CD14-positive monocyte (primary cell): ENCODE measurements around the gene MTARC2. TPM values are rescaled to one million over a fixed set of nuclear protein-coding genes. Genes with fewer than 3 reads are reported as not detected.
A peak's percentile ranks its signal among the peaks of the same experiment; 100 is the strongest.

Source experiments
- DNase-seq, 3 donors: peaks; one replicate each; pipeline ENCODE4 v3.0.0-alpha.2; 2011 to 2022
- H2AFZ ChIP-seq: 2 replicates; pipeline ENCODE4 v1.6.0; 2012; ENCODE audit warnings: mild to moderate bottlenecking, low read depth, low read length, inconsistent platforms; ENCODE audit not compliant: insufficient read depth, poor library complexity, severe bottlenecking
- H3K27ac ChIP-seq, 2 donors: 1 replicate in 1 of 2; 2 replicates in 1 of 2; pipeline ENCODE4 v1.5.1; 2012 to 2013; ENCODE audit warnings: low read length in 2 of 2, control low read depth in 1 of 2, inconsistent platforms in 1 of 2, low read depth in 1 of 2, mild to moderate bottlenecking in 1 of 2
- H3K27me3 ChIP-seq, 2 donors: one replicate each; pipeline versions ENCODE4 v1.6.0 to v1.6.1; 2011 to 2013; ENCODE audit warnings: low read length in 2 of 2; ENCODE audit not compliant: control insufficient read depth in 2 of 2, insufficient read depth in 2 of 2
- H3K36me3 ChIP-seq, 2 donors: replicated peaks in 1 of 2; 1 replicate in 1 of 2; 2 replicates in 1 of 2; pipeline versions ENCODE4 v1.5.1 to v1.6.1; 2012 to 2013; ENCODE audit warnings: low read length in 2 of 2, control low read depth in 1 of 2, inconsistent platforms in 1 of 2, mild to moderate bottlenecking in 1 of 2; ENCODE audit not compliant: insufficient read depth in 2 of 2, control insufficient read depth in 1 of 2
- H3K4me1 ChIP-seq, 2 donors: 1 replicate in 1 of 2; 2 replicates in 1 of 2; pipeline versions ENCODE4 v1.5.1 to v1.6.1; 2012 to 2013; ENCODE audit warnings: low read length in 2 of 2, control low read depth in 1 of 2, inconsistent platforms in 1 of 2, mild to moderate bottlenecking in 1 of 2, moderate library complexity in 1 of 2; ENCODE audit not compliant: insufficient read depth in 2 of 2, control insufficient read depth in 1 of 2
- H3K4me2 ChIP-seq: replicated peaks from 2 replicates; pipeline ENCODE3; 2012; ENCODE audit warnings: low read length, moderate library complexity, mild to moderate bottlenecking; ENCODE audit not compliant: poor library complexity, severe bottlenecking; ENCODE audit errors: extremely low read depth
- H3K4me3 ChIP-seq, 3 experiments: fragments of 200-600 bp in 1 of 3; sonication (generic) in 1 of 3; replicated peaks in 1 of 3; 1 replicate in 2 of 3; 2 replicates in 1 of 3; pipeline ENCODE4 v1.5.1; 2011 to 2013; ENCODE audit warnings: low read length in 3 of 3, mild to moderate bottlenecking in 3 of 3, control low read depth in 2 of 3, low read depth in 2 of 3, inconsistent platforms in 1 of 3, moderate library complexity in 1 of 3
- H3K79me2 ChIP-seq: 2 replicates; pipeline ENCODE4 v1.6.0; 2012; ENCODE audit warnings: mild to moderate bottlenecking, control low read depth, inconsistent platforms, low read length, moderate library complexity; ENCODE audit not compliant: insufficient read depth
- H3K9ac ChIP-seq: 2 replicates; pipeline ENCODE4 v1.6.0; 2017; ENCODE audit warnings: low read length, mild to moderate bottlenecking; ENCODE audit not compliant: insufficient read depth, poor library complexity, severe bottlenecking
- H3K9me3 ChIP-seq, 2 donors: replicated peaks in 1 of 2; 1 replicate in 1 of 2; 2 replicates in 1 of 2; pipeline versions ENCODE4 v1.5.1 to v1.6.1; 2012 to 2013; ENCODE audit warnings: low read length in 2 of 2, control low read depth in 1 of 2; ENCODE audit not compliant: control insufficient read depth in 1 of 2, insufficient read depth in 1 of 2
- H4K20me1 ChIP-seq: 2 replicates; pipeline ENCODE4 v1.6.0; 2012; ENCODE audit warnings: mild to moderate bottlenecking, low read length, control low read depth, moderate library complexity; ENCODE audit not compliant: insufficient read depth
- H3K27ac Mint-ChIP-seq, 7 donors: one replicate each; pipeline ENCODE4 v1.8.0; 2020; ENCODE audit warnings: mild to moderate bottlenecking in 7 of 7, mixed read lengths in 7 of 7, moderate library complexity in 6 of 7, inconsistent platforms in 2 of 7
- H3K27me3 Mint-ChIP-seq, 3 donors: one replicate each; pipeline ENCODE4 v1.8.0; 2021 to 2022; ENCODE audit warnings: low read depth in 3 of 3, mild to moderate bottlenecking in 3 of 3, mixed read lengths in 3 of 3, moderate library complexity in 3 of 3, inconsistent platforms in 1 of 3
- H3K36me3 Mint-ChIP-seq, 2 donors: one replicate each; pipeline ENCODE4 v1.8.0; 2020; ENCODE audit warnings: mixed read lengths in 2 of 2, inconsistent platforms in 1 of 2, mild to moderate bottlenecking in 1 of 2
- H3K4me1 Mint-ChIP-seq: one replicate; pipeline ENCODE4 v1.8.0; 2020; ENCODE audit warnings: mild to moderate bottlenecking, mixed read lengths
- H3K4me3 Mint-ChIP-seq, 2 donors: one replicate each; pipeline ENCODE4 v1.8.0; 2020; ENCODE audit warnings: mild to moderate bottlenecking in 2 of 2, mixed read lengths in 2 of 2, moderate library complexity in 1 of 2
- H3K9me3 Mint-ChIP-seq, 7 donors: one replicate each; pipeline ENCODE4 v1.8.0; 2020 to 2022; ENCODE audit warnings: mixed read lengths in 7 of 7, mild to moderate bottlenecking in 6 of 7, moderate library complexity in 6 of 7, inconsistent platforms in 2 of 7
- WGBS: methylation state at CpG from one replicate; pipeline ENCODE4 v1.1.5; 2013; ENCODE audit warnings: missing lambda C conversion rate; ENCODE audit not compliant: insufficient coverage; 5-methylcytosine and 5-hydroxymethylcytosine counted together
- intact Hi-C, 2 donors: fragments of 100-400 bp; cut with micrococcal nuclease; formaldehyde crosslinking; loops; one replicate each; pipeline versions ENCODE4 v1.15.0 to v1.15.1; 2023
- polyA plus RNA-seq, 3 donors: library from polyadenylated mRNA; depleted of rRNA in 1 of 3; unstranded in 2 of 3; stranded (reverse) in 1 of 3; fragments of 300-500 nt in 2 of 3; fragments of >200 nt in 1 of 3; fragmentation: Illumina TruSeq in 2 of 3; gene quantifications; 1 replicate in 2 of 3; 2 replicates in 1 of 3; pipeline ENCODE4 v1.2.3, GENCODE V29; 2012 to 2021
- TF ChIP-seq, protein P1 (sequence below): fragments of 200-600 bp; IDR thresholded peaks from one replicate; pipeline ENCODE4 v1.8.0; 2022; ENCODE audit warnings: antibody characterized with exemption, mild to moderate bottlenecking

Gene MTARC2
- polyA plus RNA-seq, 3 donors = 0.29 to 0.81 (median 0.56) TPM

DNA sequence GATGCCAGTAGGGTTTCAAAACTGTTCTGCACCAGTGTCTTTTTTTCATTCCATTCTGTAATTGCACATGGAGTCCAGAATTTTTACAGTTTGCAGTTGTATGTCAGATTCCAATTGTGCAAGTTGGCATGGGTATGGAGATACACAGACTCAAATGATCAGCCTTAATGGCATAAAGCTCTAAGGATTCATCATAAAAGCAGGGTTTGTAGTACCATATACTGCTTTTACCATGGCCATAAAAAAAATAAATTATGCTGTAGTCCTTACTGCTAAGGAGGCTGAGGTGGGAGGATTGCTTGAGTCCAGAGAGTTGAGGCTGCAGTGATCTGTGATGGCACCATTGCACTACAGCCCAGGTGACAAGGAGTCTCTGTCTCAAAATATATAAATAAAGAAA, 48.9 kb downstream of the MTARC2 start:
- Histone ChIP-seq H3K27me3 (no peaks in the 10 kb centered on the region), H3K9me3 (no peaks in the 10 kb centered on the region), H2AFZ (no peak overlapping the region), H3K4me3 (no peak overlapping the region), H3K9ac (no peak overlapping the region), H4K20me1 (peaks cover 13% of the 10 kb centered on the region), H3K79me2 (peaks cover 25% of the 10 kb centered on the region), H3K27ac (peak overlapping the region in 1 of 2 donors; percentile 44), H3K4me1 (peaks cover 2 to 3% of the 10 kb centered on the region in 2 donors), H3K4me2 (no peak overlapping the region), H3K36me3 (peaks cover 77 to 85% of the 10 kb centered on the region in 2 donors)
- intact Hi-C loops = no loop called here
- Mint-ChIP-seq H3K4me3 (no peak overlapping the region), H3K27me3 (no peaks in the 10 kb centered on the region), H3K9me3 (no peaks in the 10 kb centered on the region), H3K27ac (no peak overlapping the region), H3K36me3 (peaks cover 60 to 79% of the 10 kb centered on the region in 2 donors), H3K4me1 (peaks cover 9% of the 10 kb centered on the region)
- DNase-seq = no peak
- TF ChIP-seq, protein P1, sequence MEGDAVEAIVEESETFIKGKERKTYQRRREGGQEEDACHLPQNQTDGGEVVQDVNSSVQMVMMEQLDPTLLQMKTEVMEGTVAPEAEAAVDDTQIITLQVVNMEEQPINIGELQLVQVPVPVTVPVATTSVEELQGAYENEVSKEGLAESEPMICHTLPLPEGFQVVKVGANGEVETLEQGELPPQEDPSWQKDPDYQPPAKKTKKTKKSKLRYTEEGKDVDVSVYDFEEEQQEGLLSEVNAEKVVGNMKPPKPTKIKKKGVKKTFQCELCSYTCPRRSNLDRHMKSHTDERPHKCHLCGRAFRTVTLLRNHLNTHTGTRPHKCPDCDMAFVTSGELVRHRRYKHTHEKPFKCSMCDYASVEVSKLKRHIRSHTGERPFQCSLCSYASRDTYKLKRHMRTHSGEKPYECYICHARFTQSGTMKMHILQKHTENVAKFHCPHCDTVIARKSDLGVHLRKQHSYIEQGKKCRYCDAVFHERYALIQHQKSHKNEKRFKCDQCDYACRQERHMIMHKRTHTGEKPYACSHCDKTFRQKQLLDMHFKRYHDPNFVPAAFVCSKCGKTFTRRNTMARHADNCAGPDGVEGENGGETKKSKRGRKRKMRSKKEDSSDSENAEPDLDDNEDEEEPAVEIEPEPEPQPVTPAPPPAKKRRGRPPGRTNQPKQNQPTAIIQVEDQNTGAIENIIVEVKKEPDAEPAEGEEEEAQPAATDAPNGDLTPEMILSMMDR = no peak

DNA sequence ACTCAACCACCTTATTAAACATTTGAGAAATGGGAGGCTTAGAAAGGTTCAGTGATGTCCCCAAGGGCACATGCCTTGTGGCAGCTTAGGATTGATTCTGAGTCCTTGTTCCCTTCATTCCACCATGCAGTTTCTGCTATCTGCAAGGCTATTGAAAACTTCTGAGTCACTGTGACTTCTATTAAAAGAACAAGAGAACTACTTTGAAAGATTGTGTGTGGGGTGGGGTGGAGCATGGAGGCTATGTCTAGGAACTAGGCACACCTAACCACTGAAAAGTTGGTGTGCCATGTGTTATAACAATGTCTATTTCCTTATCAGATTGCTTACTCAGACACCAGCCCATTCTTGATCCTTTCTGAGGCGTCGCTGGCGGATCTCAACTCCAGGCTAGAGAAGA, 49.4 kb downstream of the MTARC2 start:
- Histone ChIP-seq H3K27ac (peak overlapping the region in 1 of 2 donors; percentile 18), H3K36me3 (peaks cover 79 to 90% of the 10 kb centered on the region in 2 donors), H3K9me3 (no peaks in the 10 kb centered on the region), H2AFZ (no peak overlapping the region), H4K20me1 (peaks cover 13% of the 10 kb centered on the region), H3K4me3 (no peak overlapping the region), H3K27me3 (no peaks in the 10 kb centered on the region), H3K9ac (no peak overlapping the region), H3K4me1 (no peaks in the 10 kb centered on the region), H3K4me2 (no peak overlapping the region), H3K79me2 (peaks cover 22% of the 10 kb centered on the region)
- intact Hi-C loops = no loop called here
- Mint-ChIP-seq H3K4me3 (no peak overlapping the region), H3K27me3 (no peaks in the 10 kb centered on the region), H3K4me1 (peaks cover 7% of the 10 kb centered on the region), H3K9me3 (no peaks in the 10 kb centered on the region), H3K36me3 (peaks cover 64 to 84% of the 10 kb centered on the region in 2 donors), H3K27ac (no peak overlapping the region)
- WGBS = 100% methylated on average over 3 of the region's 3 CpGs
- DNase-seq = no peak
- TF ChIP-seq, protein P1 = no peak
